Measurements from ENCODE around the gene C2orf80. TPM values are rescaled to one million over a fixed set of nuclear protein-coding genes. Genes with fewer than 3 reads are reported as not detected.

Gene C2orf80
- total RNA-seq, 1 donor from 2014 or later: not detected

DNA sequence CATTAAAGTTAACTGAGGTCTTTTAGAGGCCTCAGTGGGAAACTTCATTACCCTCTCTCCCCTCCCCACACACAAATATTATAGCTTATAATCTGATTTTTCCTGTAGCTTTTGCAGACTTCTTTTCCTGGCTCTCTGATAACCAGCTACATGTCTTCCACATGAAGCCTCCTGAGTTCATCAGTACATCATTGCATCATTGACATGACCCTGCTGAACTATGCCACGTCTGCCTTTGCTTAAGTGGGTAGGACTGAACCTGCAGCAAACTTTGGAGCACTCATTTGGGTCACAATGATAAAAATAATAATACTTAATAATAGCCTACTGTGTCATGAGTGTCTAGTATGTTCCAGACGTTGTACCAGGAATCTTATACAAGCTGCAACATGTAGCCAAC is 33.4 kb downstream of the C2orf80 start:
- Histone ChIP-seq H3K4me3 (ENCODE audit: low read depth, low read length) (no peak overlapping the region), H3K27me3 (ENCODE audit: control insufficient read depth, insufficient read depth, low read length) (no peaks in the 10 kb centered on the region), H3K36me3 (ENCODE audit: control insufficient read depth, insufficient read depth, low read length) (no peaks in the 10 kb centered on the region)
- TF ChIP-seq CTCF (IDR thresholded peaks at IDR 0.05; ENCODE audit: insufficient read depth, low read length, poor library complexity, severe bottlenecking): no peak
- DNase-seq (ENCODE audit: low read depth): no peak

DNA sequence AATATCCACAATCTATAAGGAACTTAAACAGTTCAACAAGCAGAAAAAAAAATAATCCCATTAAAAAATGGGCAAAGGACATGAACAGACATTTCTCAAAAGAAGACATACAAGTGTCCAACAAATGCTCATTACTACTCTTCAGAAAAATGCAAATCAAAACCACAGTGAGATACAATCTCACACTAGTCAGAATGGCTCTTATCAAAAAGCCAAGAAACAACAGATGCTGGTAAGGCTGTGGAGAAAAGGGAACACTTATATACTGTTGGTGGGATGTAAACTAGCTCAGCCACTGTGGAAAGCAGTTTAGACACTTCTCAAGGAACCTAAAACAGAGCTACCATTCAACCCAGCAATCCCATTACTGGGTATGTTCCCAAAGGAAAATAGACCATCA is 36.7 kb downstream of the C2orf80 start:
- Histone ChIP-seq H3K36me3 (ENCODE audit: control insufficient read depth, insufficient read depth, low read length) (no peaks in the 10 kb centered on the region), H3K27me3 (ENCODE audit: control insufficient read depth, insufficient read depth, low read length) (no peaks in the 10 kb centered on the region), H3K4me3 (ENCODE audit: low read depth, low read length) (no peak overlapping the region)
- DNase-seq (ENCODE audit: low read depth): no peak
- no peak for TF ChIP-seq CTCF (IDR thresholded peaks at IDR 0.05; ENCODE audit: insufficient read depth, low read length, poor library complexity, severe bottlenecking)

- Histone ChIP-seq H3K4me3 (ENCODE audit: low read depth, low read length) (no peak overlapping the region), H3K36me3 (ENCODE audit: control insufficient read depth, insufficient read depth, low read length) (no peaks in the 10 kb centered on the region), H3K27me3 (ENCODE audit: control insufficient read depth, insufficient read depth, low read length) (peaks cover 2% of the 10 kb centered on the region)
- no peak for DNase-seq (ENCODE audit: low read depth)
- TF ChIP-seq CTCF (IDR thresholded peaks at IDR 0.05; ENCODE audit: insufficient read depth, low read length, poor library complexity, severe bottlenecking): no peak
Observed at GRCh38 chr2:208150956-208151355, 38.9 kb downstream of the C2orf80 start.

- no peak for DNase-seq (ENCODE audit: low read depth)
- Histone ChIP-seq H3K4me3 (ENCODE audit: low read depth, low read length) (no peak overlapping the region), H3K27me3 (ENCODE audit: control insufficient read depth, insufficient read depth, low read length) (peaks cover 2% of the 10 kb centered on the region), H3K36me3 (ENCODE audit: control insufficient read depth, insufficient read depth, low read length) (no peaks in the 10 kb centered on the region)
- no peak for TF ChIP-seq CTCF (IDR thresholded peaks at IDR 0.05; ENCODE audit: insufficient read depth, low read length, poor library complexity, severe bottlenecking)
Observed at GRCh38 chr2:208150094-208150493, 39.7 kb downstream of the C2orf80 start.

DNA sequence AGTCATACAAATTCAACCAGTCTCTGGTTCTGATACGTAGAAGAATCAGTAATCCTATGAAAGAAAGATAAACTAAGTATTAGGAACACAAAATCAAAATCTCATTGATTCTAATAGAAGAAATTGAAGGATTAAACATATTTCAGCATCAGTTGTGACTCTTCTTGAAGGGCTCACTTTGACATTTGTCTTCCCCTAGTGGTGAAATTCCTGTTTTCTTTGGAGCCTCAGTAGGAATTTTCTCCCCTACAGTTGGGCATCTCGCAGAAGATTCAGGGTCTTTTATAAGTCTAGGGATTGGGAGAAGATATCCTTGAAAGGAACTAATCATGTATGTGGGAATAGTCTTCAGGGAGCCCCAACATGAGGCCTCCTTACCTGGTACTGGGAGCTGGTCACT is 41.0 kb downstream of the C2orf80 start:
- Histone ChIP-seq H3K4me3 (ENCODE audit: low read depth, low read length) (no peak overlapping the region), H3K27me3 (ENCODE audit: control insufficient read depth, insufficient read depth, low read length) (peaks cover 2% of the 10 kb centered on the region), H3K36me3 (ENCODE audit: control insufficient read depth, insufficient read depth, low read length) (no peaks in the 10 kb centered on the region)
- no peak for DNase-seq (ENCODE audit: low read depth)
- TF ChIP-seq CTCF (IDR thresholded peaks at IDR 0.05; ENCODE audit: insufficient read depth, low read length, poor library complexity, severe bottlenecking): peak; percentile 15

DNA sequence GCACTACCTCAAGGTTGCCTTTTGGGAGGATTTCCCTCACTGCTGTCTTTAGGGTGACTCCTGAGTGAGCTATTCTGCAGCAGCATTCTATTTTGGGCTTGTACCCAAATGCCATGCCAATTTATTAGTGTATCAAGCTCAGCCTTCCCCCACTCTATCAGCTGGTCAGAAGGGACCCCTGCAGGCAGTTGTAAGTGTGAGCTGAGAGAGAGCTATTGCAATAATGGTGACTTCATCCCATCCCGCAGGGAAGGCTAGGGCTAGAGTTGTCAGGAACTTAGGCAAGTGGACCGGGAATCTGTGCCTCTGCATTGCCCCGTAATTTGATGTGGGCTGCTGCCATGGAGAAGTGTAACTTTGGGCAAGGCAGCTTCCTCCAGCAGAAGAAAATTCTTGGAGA is 42.1 kb downstream of the C2orf80 start:
- TF ChIP-seq CTCF (IDR thresholded peaks at IDR 0.05; ENCODE audit: insufficient read depth, low read length, poor library complexity, severe bottlenecking): no peak
- Histone ChIP-seq H3K36me3 (ENCODE audit: control insufficient read depth, insufficient read depth, low read length) (no peaks in the 10 kb centered on the region), H3K27me3 (ENCODE audit: control insufficient read depth, insufficient read depth, low read length) (peaks cover 2% of the 10 kb centered on the region), H3K4me3 (ENCODE audit: low read depth, low read length) (no peak overlapping the region)
- no peak for DNase-seq (ENCODE audit: low read depth)

Data from kidney epithelial cell (primary cell).